CD4-positive, alpha-beta T cell (primary cell): ENCODE results near the gene ABCA2. TPM values are rescaled to one million over a fixed set of nuclear protein-coding genes. Genes with fewer than 3 reads are reported as not detected.

ENCODE experiments used
- ATAC-seq: fragments of 200-7000 bp; cut with Tn5 transposase; one replicate; pipeline ENCODE4 v1.10.0; 2022; ENCODE audit warnings: mild to moderate bottlenecking; ENCODE audit not compliant: poor library complexity
- CTCF ChIA-PET: fragments of 350-600 bp; sonication (Branson Sonifier 250); formaldehyde crosslinking; loops from one replicate; lab custom pipeline; 2021; ENCODE audit warnings: antibody characterized with exemption, inconsistent platforms; lab: Charles Lee
- POLR2A ChIA-PET: fragments of 350-600 bp; sonication (Branson Sonifier 250); formaldehyde crosslinking; loops from one replicate; lab custom pipeline; 2021; ENCODE audit warnings: antibody characterized with exemption, inconsistent platforms; lab: Charles Lee
- DNase-seq, 14 experiments: peaks; one replicate each; pipeline ENCODE4 v3.0.0-alpha.2; 2013 to 2020; ENCODE audit warnings: mixed read lengths in 2 of 14
- H3K27ac ChIP-seq, 2 donors: one replicate each; pipeline versions ENCODE4 v1.5.1 to v1.7.0; 2013; ENCODE audit warnings: low read length in 2 of 2, low read depth in 1 of 2, mild to moderate bottlenecking in 1 of 2
- H3K27me3 ChIP-seq, 2 experiments: 1 replicate in 1 of 2; 2 replicates in 1 of 2; pipeline versions ENCODE4 v1.6.1 to v1.7.0; 2013; ENCODE audit warnings: low read length in 2 of 2, control low read depth in 1 of 2, mild to moderate bottlenecking in 1 of 2, moderate library complexity in 1 of 2; ENCODE audit not compliant: insufficient read depth in 2 of 2, control insufficient read depth in 1 of 2
- H3K36me3 ChIP-seq: one replicate; pipeline ENCODE4 v1.6.1; 2013; ENCODE audit warnings: low read length, control low read depth; ENCODE audit not compliant: insufficient read depth
- H3K4me1 ChIP-seq: one replicate; pipeline ENCODE4 v1.6.1; 2013; ENCODE audit warnings: low read length, control low read depth; ENCODE audit not compliant: insufficient read depth
- H3K4me3 ChIP-seq: one replicate; pipeline ENCODE4 v1.5.1; 2013; ENCODE audit warnings: mild to moderate bottlenecking, low read length, moderate library complexity
- H3K9me3 ChIP-seq, 2 experiments: 1 replicate in 1 of 2; 2 replicates in 1 of 2; pipeline versions ENCODE4 v1.6.1 to v1.7.0; 2013; ENCODE audit warnings: low read length in 2 of 2, mild to moderate bottlenecking in 2 of 2, control low read depth in 1 of 2, moderate library complexity in 1 of 2; ENCODE audit not compliant: control insufficient read depth in 1 of 2, insufficient read depth in 1 of 2
- H3K27ac Mint-ChIP-seq: one replicate; pipeline ENCODE4 v1.8.0; 2020; ENCODE audit warnings: mixed read lengths
- H3K27me3 Mint-ChIP-seq: one replicate; pipeline ENCODE4 v1.8.0; 2021; ENCODE audit warnings: mixed read lengths
- H3K36me3 Mint-ChIP-seq: one replicate; pipeline ENCODE4 v1.8.0; 2021; ENCODE audit warnings: low read depth, mixed read lengths
- H3K4me1 Mint-ChIP-seq: one replicate; pipeline ENCODE4 v1.8.0; 2021; ENCODE audit warnings: low read depth, mixed read lengths
- H3K4me3 Mint-ChIP-seq: one replicate; pipeline ENCODE4 v1.8.0; 2020; ENCODE audit warnings: mild to moderate bottlenecking, mixed read lengths
- H3K9me3 Mint-ChIP-seq: one replicate; pipeline ENCODE4 v1.8.0; 2020; ENCODE audit warnings: mixed read lengths
- intact Hi-C, 2 experiments: fragments of 100-400 bp; cut with DNase I in 1 of 2; cut with micrococcal nuclease in 1 of 2; formaldehyde crosslinking; loops; one replicate each; pipeline versions ENCODE4 v1.15.1 to v1.9.0; 2023 to 2025; cut with DNase I, micrococcal nuclease
- total RNA-seq, 174 experiments: library from RNA in 2 of 174; stranded (reverse) in 2 of 174; gene quantifications; one replicate each; pipeline ENCODE4 v1.2.3 and lab custom pipeline; 2021 to 2026
- TF ChIP-seq, protein P1 (sequence below): fragments of 200-600 bp; IDR thresholded peaks from one replicate; pipeline ENCODE4 v1.8.0; 2022; ENCODE audit warnings: antibody characterized with exemption, mild to moderate bottlenecking

The ABCA2 gene
- total RNA-seq, 2 experiments from 2014 or later = 80.1 to 86.8 TPM

DNA sequence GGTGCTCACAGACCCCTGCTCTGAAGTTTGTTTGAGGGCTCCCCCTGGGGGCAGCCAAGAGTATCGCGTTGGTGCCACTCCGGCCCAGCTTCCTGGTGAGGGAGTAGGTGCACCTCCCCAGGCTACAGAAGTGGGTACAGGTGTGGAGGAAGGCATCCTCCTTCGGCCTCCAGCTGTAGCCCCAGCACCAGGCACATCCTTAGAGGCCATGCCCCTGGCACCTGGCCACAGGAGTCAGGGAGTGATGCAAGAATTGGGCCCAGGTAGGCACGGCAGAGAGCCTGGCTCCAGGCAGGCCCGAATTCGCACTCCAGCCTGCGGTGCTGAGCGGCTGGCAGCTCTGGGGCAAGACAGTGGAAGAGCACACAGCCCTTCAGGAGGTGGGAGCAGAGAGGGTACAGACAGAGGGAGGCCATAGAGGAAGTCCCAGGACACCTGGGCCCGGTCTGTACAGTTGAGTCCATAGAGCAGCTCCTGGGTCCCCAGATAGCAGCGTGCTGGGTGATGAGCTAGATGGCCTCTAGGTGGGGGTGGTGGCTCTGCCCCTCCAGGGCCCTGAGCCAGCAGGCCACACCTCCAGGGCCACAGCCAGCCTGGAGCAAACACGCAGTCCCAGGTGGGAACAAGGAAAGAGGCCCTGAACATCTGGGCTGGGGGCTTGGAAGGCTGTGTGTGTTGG, 40.0 kb upstream of the ABCA2 start:
- peak overlapping the region; percentile 61 for H3K4me3 Mint-ChIP-seq
- peaks cover 0 to 8% of the 10 kb centered on the region in 2 experiments for H3K27me3 ChIP-seq
- H3K9me3 Mint-ChIP-seq = no peaks in the 10 kb centered on the region
- H3K4me1 ChIP-seq = peaks cover 35% of the 10 kb centered on the region
- intact Hi-C loops = loop anchor here in 1 of 2 experiments (10.0 kb wide), 1 partner anchor 283 kb away; no protein-coding TSS in a partner anchor
- H3K36me3 ChIP-seq = no peaks in the 10 kb centered on the region
- DNase-seq (peak; percentile 77 to 93 (median 82)), ATAC-seq (peak; percentile 69)
- H3K36me3 Mint-ChIP-seq = no peaks in the 10 kb centered on the region
- ChIA-PET POLR2A (interaction anchor here (0.9 to 5.2 kb wide), 7 partner anchors 10 to 278 kb away, joined by 3 to 62 read pairs (median 4); partner anchors contain the start of genes MAN1B1 and TUBB4B), CTCF (interaction anchor here (0.6 to 3.6 kb wide), 22 partner anchors 8 to 802 kb away, joined by 3 to 38 read pairs (median 4); partner anchors contain the start of genes ABCA2, ANAPC2, MAN1B1 and NPDC1)
- peaks cover 16% of the 10 kb centered on the region for H3K4me1 Mint-ChIP-seq
- H3K27ac Mint-ChIP-seq = peak overlapping the region; percentile 68
- peaks cover 4% of the 10 kb centered on the region for H3K27me3 Mint-ChIP-seq
- TF ChIP-seq, protein P1, sequence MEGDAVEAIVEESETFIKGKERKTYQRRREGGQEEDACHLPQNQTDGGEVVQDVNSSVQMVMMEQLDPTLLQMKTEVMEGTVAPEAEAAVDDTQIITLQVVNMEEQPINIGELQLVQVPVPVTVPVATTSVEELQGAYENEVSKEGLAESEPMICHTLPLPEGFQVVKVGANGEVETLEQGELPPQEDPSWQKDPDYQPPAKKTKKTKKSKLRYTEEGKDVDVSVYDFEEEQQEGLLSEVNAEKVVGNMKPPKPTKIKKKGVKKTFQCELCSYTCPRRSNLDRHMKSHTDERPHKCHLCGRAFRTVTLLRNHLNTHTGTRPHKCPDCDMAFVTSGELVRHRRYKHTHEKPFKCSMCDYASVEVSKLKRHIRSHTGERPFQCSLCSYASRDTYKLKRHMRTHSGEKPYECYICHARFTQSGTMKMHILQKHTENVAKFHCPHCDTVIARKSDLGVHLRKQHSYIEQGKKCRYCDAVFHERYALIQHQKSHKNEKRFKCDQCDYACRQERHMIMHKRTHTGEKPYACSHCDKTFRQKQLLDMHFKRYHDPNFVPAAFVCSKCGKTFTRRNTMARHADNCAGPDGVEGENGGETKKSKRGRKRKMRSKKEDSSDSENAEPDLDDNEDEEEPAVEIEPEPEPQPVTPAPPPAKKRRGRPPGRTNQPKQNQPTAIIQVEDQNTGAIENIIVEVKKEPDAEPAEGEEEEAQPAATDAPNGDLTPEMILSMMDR = peak; percentile 86
- H3K9me3 ChIP-seq = no peaks in the 10 kb centered on the region
- H3K4me3 ChIP-seq = no peak overlapping the region
- no peak overlapping the region for H3K27ac ChIP-seq

DNA sequence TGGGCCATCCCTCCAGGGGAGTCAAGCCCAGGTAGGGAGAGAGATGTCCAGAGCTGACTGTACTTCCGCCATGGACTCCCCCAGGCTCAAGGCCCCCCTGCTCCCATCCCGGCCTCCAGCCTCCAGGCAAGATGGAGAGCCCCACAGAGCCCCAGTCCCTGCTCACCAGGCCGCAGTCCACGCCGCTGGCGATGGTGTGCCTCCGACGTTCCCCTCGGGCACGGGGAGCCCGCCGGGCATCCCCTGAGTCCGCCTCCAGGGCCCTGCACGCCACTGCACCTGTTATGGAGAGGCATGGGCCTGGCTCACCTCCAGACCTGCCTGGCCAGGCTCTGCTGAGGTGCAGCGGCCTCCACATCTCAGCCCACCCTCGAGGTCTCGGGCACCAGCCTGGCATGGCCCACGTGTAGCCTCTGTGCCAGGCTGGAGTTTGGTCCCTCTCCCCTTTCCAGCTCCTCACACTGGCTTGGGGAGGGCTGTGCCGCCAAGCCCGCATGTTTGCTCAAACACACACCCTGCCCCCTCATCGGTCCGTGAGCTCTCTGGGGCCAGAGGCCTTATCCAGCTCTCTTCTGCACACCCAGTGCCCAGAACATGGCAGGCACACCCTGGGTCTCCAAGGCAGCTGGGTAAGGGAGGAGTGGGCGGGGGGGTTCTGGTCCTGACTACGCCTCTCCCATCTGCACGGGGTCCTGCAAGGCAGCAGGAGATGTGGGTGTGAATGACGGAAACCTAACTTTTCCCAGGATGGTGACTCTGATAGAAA, 38.2 kb upstream of the ABCA2 start:
- intact Hi-C loops = loop anchor here in 1 of 2 experiments (10.0 kb wide), 1 partner anchor 281 kb away; no protein-coding TSS in a partner anchor
- CTCF ChIA-PET = interaction anchor here (1.0 to 3.6 kb wide), 3 partner anchors 19 to 31 kb away, joined by 3 to 38 read pairs (median 5); partner anchors contain the start of gene NPDC1

More for the DNA sequence above, 38.2 kb upstream of the ABCA2 start:
- Histone ChIP-seq H3K4me3 (no peak overlapping the region), H3K36me3 (no peaks in the 10 kb centered on the region), H3K9me3 (no peaks in the 10 kb centered on the region), H3K4me1 (peaks cover 35% of the 10 kb centered on the region), H3K27ac (no peak overlapping the region), H3K27me3 (peaks cover 0 to 8% of the 10 kb centered on the region in 2 experiments)
- H3K4me1 Mint-ChIP-seq = peaks cover 15% of the 10 kb centered on the region
- no peak overlapping the region for H3K27ac Mint-ChIP-seq
- no peak for DNase-seq
- peaks cover 4% of the 10 kb centered on the region for H3K27me3 Mint-ChIP-seq
- POLR2A ChIA-PET = no interaction called here
- H3K36me3 Mint-ChIP-seq = no peaks in the 10 kb centered on the region
- TF ChIP-seq, protein P1 = no peak
- H3K9me3 Mint-ChIP-seq = no peaks in the 10 kb centered on the region
- no peak overlapping the region for H3K4me3 Mint-ChIP-seq
- ATAC-seq = no peak
